ENCODE results near the gene COBL.

DNA sequence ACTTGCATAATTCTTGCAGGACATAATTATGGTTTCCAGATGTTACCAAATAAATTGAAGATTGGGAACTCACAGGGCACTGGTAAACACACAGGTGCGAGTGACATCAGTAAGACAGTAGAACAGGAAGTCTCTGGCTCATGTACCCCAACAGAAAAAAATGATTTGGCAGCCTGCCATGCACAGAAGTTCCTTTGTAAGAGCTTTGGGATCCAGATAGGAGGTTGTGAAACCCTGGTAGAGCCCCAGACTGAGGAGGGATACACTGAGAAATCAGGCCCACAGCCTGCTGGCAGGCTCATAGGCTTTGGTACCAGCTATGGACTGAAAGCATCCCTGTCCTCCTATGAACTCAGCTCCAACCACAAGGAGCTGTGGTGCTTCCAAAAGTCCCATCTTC is 118.0 kb downstream of the COBL start:
- TF ChIP-seq POLR2A (conservative IDR thresholded peaks at IDR 0.05) (no peak), NCOA4 (IDR thresholded peaks at IDR 0.05; ENCODE audit: partially characterized antibody) (no peak), SMC3 (conservative IDR thresholded peaks at IDR 0.05; ENCODE audit: insufficient read depth, low read depth, low read length) (no peak)
